IMR-90 (cell line): ENCODE results near the gene PNPLA5. TPM values are rescaled to one million over a fixed set of nuclear protein-coding genes. Genes with fewer than 3 reads are reported as not detected.

Experiments
- ATAC-seq: fragments of 200-7000 bp; cut with Tn5 transposase; 2 replicates; pipeline ENCODE4 v1.9.1; 2020; ENCODE audit warnings: low read depth, mild to moderate bottlenecking, moderate library complexity
- BruUV-seq: library from RNA; stranded (reverse); fragments of 400-500 nt; replicated peaks from 2 replicates; lab custom pipeline; 2021; lab: Mats Ljungman, UMichigan
- CTCF ChIA-PET: fragments of 300-600 bp; formaldehyde crosslinking; extraction: SDS; loops from one replicate; lab custom pipeline; 2021; ENCODE audit warnings: antibody characterized with exemption; lab: Yijun Ruan, JAX
- POLR2A ChIA-PET: fragments of 300-600 bp; sonication (Branson Sonifier 250); formaldehyde crosslinking; loops from one replicate; lab custom pipeline; 2022; ENCODE audit warnings: antibody characterized with exemption; ENCODE audit not compliant: unreplicated experiment; lab: Charles Lee
- DNase-seq: peaks from one replicate; pipeline ENCODE4 v3.0.0; 2013
- H2AFZ ChIP-seq: replicated peaks from 2 replicates; pipeline ENCODE3; 2013; ENCODE audit warnings: low read length, mild to moderate bottlenecking; ENCODE audit not compliant: poor library complexity
- H2AK5ac ChIP-seq: 2 replicates; pipeline ENCODE4 v1.6.1; 2013; ENCODE audit warnings: low read depth, low read length, inconsistent platforms
- H2AK9ac ChIP-seq: replicated peaks from 2 replicates; pipeline ENCODE3; 2013; ENCODE audit warnings: mild to moderate bottlenecking, low read depth, low read length, moderate library complexity; ENCODE audit not compliant: poor library complexity
- H2BK120ac ChIP-seq: 2 replicates; pipeline ENCODE4 v1.6.1; 2013; ENCODE audit warnings: low read depth, low read length, inconsistent platforms
- H2BK15ac ChIP-seq: 3 replicates; pipeline ENCODE4 v1.6.1; 2013; ENCODE audit warnings: low read depth, low read length, inconsistent platforms
- H2BK20ac ChIP-seq: 2 replicates; pipeline ENCODE4 v1.6.1; 2013; ENCODE audit warnings: low read depth, mild to moderate bottlenecking, inconsistent platforms, low read length, moderate library complexity
- H2BK5ac ChIP-seq: 2 replicates; pipeline ENCODE4 v1.6.1; 2013; ENCODE audit warnings: mild to moderate bottlenecking, low read depth, low read length, inconsistent platforms; ENCODE audit not compliant: poor library complexity, severe bottlenecking
- H3K14ac ChIP-seq: replicated peaks from 2 replicates; pipeline ENCODE4 v1.6.1; 2013; ENCODE audit warnings: low read depth, low read length, inconsistent platforms
- H3K18ac ChIP-seq: 2 replicates; pipeline ENCODE4 v1.6.1; 2013; ENCODE audit warnings: low read depth, low read length, control low read depth
- H3K23ac ChIP-seq: 2 replicates; pipeline ENCODE4 v1.6.1; 2013; ENCODE audit warnings: low read depth, low read length, inconsistent platforms
- H3K27ac ChIP-seq: 2 replicates; pipeline ENCODE4 v1.5.1; 2013; ENCODE audit warnings: mild to moderate bottlenecking, control low read depth, low read length; ENCODE audit not compliant: insufficient read depth
- H3K27me3 ChIP-seq: 2 replicates; pipeline ENCODE4 v1.6.1; 2013; ENCODE audit warnings: low read length; ENCODE audit not compliant: control insufficient read depth, insufficient read depth
- H3K36me3 ChIP-seq: 2 replicates; pipeline ENCODE4 v1.6.1; 2013; ENCODE audit warnings: low read length, mixed read lengths; ENCODE audit not compliant: control insufficient read depth, insufficient read depth
- H3K4ac ChIP-seq: 2 replicates; pipeline ENCODE4 v1.6.1; 2013; ENCODE audit warnings: low read depth, low read length, inconsistent platforms
- H3K4me1 ChIP-seq: 2 replicates; pipeline ENCODE4 v1.6.1; 2013; ENCODE audit warnings: low read length, mixed read lengths; ENCODE audit not compliant: control insufficient read depth, insufficient read depth
- H3K4me2 ChIP-seq: 2 replicates; pipeline ENCODE4 v1.6.1; 2013; ENCODE audit warnings: low read depth, mild to moderate bottlenecking, control low read depth, low read length, moderate library complexity
- H3K4me3 ChIP-seq: 2 replicates; pipeline ENCODE4 v1.5.1; 2013; ENCODE audit warnings: low read depth, mild to moderate bottlenecking, control low read depth, low read length, moderate library complexity; ENCODE audit not compliant: insufficient read depth
- H3K56ac ChIP-seq: 2 replicates; pipeline ENCODE4 v1.6.1; 2013; ENCODE audit warnings: low read length, inconsistent platforms; ENCODE audit not compliant: insufficient read depth; ENCODE audit errors: extremely low read depth
- H3K79me1 ChIP-seq, 2 experiments: 2 replicates each; pipeline ENCODE4 v1.6.1; 2013; ENCODE audit warnings: low read length in 2 of 2, inconsistent platforms in 1 of 2, low read depth in 1 of 2
- H3K9ac ChIP-seq: 2 replicates; pipeline ENCODE4 v1.6.1; 2013; ENCODE audit warnings: low read depth, low read length, control low read depth
- H3K9me1 ChIP-seq: 2 replicates; pipeline ENCODE4 v1.6.1; 2013; ENCODE audit warnings: low read length, inconsistent platforms; ENCODE audit not compliant: insufficient read depth
- H3K9me3 ChIP-seq: 2 replicates; pipeline ENCODE4 v1.6.1; 2013; ENCODE audit warnings: low read length; ENCODE audit not compliant: control insufficient read depth, insufficient read depth
- H4K20me1 ChIP-seq: 2 replicates; pipeline ENCODE4 v1.6.1; 2013; ENCODE audit warnings: low read length, inconsistent platforms; ENCODE audit not compliant: insufficient read depth
- H4K5ac ChIP-seq: 2 replicates; pipeline ENCODE4 v1.6.1; 2013; ENCODE audit warnings: mild to moderate bottlenecking, low read depth, low read length, control low read depth
- H4K8ac ChIP-seq, 2 experiments: 2 replicates each; pipeline ENCODE4 v1.6.1; 2013; ENCODE audit warnings: low read depth in 2 of 2, low read length in 2 of 2, control low read depth in 1 of 2, inconsistent platforms in 1 of 2
- H4K91ac ChIP-seq: 2 replicates; pipeline ENCODE4 v1.6.1; 2013; ENCODE audit warnings: low read depth, low read length, inconsistent platforms; ENCODE audit not compliant: insufficient read depth
- BHLHE40 ChIP-seq: fragments of 150-350 bp; IDR thresholded peaks from 2 replicates; pipeline ENCODE4 v1.6.1; 2016; ENCODE audit warnings: mild to moderate bottlenecking, low read depth, low read length
- CEBPB ChIP-seq: IDR thresholded peaks from 2 replicates; pipeline ENCODE4 v1.6.1; 2012; ENCODE audit warnings: low read depth, low read length, improper control_type of control experiment
- CHD1 ChIP-seq: IDR thresholded peaks from 2 replicates; pipeline ENCODE4 v1.6.1; 2012; ENCODE audit warnings: low read depth, low read length, improper control_type of control experiment
- CTCF ChIP-seq: conservative IDR thresholded peaks from 2 replicates; pipeline ENCODE4 v1.5.1; 2012; ENCODE audit warnings: mild to moderate bottlenecking, low read depth, low read length, improper control_type of control experiment
- ELK1 ChIP-seq: fragments of 150-350 bp; IDR thresholded peaks from 2 replicates; pipeline ENCODE4 v1.6.1; 2016; ENCODE audit warnings: low read depth, mild to moderate bottlenecking, low read length, moderate library complexity, borderline replicate concordance
- FOS ChIP-seq: fragments of 150-350 bp; IDR thresholded peaks from 2 replicates; pipeline ENCODE4 v1.6.1; 2016; ENCODE audit warnings: low read depth, low read length
- MAZ ChIP-seq: IDR thresholded peaks from 2 replicates; pipeline ENCODE4 v1.6.1; 2012; ENCODE audit warnings: low read depth, mild to moderate bottlenecking, low read length, improper control_type of control experiment, moderate library complexity, borderline replicate concordance
- MXI1 ChIP-seq: IDR thresholded peaks from 2 replicates; pipeline ENCODE4 v1.6.1; 2012; ENCODE audit warnings: low read depth, mild to moderate bottlenecking, low read length, moderate library complexity, borderline replicate concordance
- POLR2A ChIP-seq: IDR thresholded peaks from 2 replicates; pipeline ENCODE4 v1.6.1; 2012; ENCODE audit warnings: mild to moderate bottlenecking, low read depth, low read length
- RCOR1 ChIP-seq: IDR thresholded peaks from 2 replicates; pipeline ENCODE4 v1.6.1; 2012; ENCODE audit warnings: mild to moderate bottlenecking, low read length, improper control_type of control experiment; ENCODE audit not compliant: insufficient replicate concordance
- RFX5 ChIP-seq: IDR thresholded peaks from 2 replicates; pipeline ENCODE4 v1.8.0; 2012; ENCODE audit warnings: low read depth, mild to moderate bottlenecking, low read length, moderate library complexity
- SMC3 ChIP-seq: fragments of 150-350 bp; IDR thresholded peaks from 2 replicates; pipeline ENCODE4 v1.6.1; 2016; ENCODE audit warnings: low read depth, mild to moderate bottlenecking, antibody characterized with exemption, low read length, moderate library complexity
- USF2 ChIP-seq: fragments of 150-350 bp; IDR thresholded peaks from 2 replicates; pipeline ENCODE4 v1.6.1; 2017; ENCODE audit warnings: mild to moderate bottlenecking, antibody characterized with exemption, low read length, low read depth
- dilution Hi-C: fragments of 300-500 bp; cut with HindIII; formaldehyde crosslinking; loops from one replicate; pipeline ENCODE4 v1.14.3; 2018; ENCODE audit warnings: low sequenced_read_pairs; ENCODE audit not compliant: unreplicated experiment
- in situ Hi-C: fragments of 300-500 bp; cut with MboI; formaldehyde crosslinking; loops from 3 replicates; pipeline ENCODE4 v1.14.3; 2019; ENCODE audit warnings: low sequenced_read_pairs, inconsistent platforms, mixed read lengths
- intact Hi-C: fragments of 100-400 bp; cut with micrococcal nuclease; formaldehyde crosslinking; loops from 2 replicates; pipeline ENCODE4 v1.10.0; 2022
- polyA plus RNA-seq, 3 experiments: library from polyadenylated mRNA; depleted of rRNA; stranded (reverse); fragments of >200 nt; gene quantifications; 2 replicates each; pipeline ENCODE4 v1.2.3, GENCODE V29; 2012; ENCODE audit warnings: low replicate concordance in 1 of 3
- total RNA-seq: library from RNA; depleted of rRNA; stranded (reverse); fragments of >200 nt; gene quantifications from 2 replicates; pipeline ENCODE4 v1.2.3, GENCODE V29; 2012

The PNPLA5 gene
- total and polyA plus RNA-seq, 2 of the 4 experiments (the other 2 are of a cell fraction) = 0.18 to 0.44 TPM

GRCh38 chr22:43857367-43857766, 34.4 kb downstream of the PNPLA5 start:
- intact Hi-C loops = no loop called here
- dilution Hi-C loops = no loop called here
- H4K5ac ChIP-seq = no peak overlapping the region
- H3K9me1 ChIP-seq = no peaks in the 10 kb centered on the region
- peaks cover 9% of the 10 kb centered on the region for H4K20me1 ChIP-seq
- no peak overlapping the region for H3K23ac ChIP-seq
- no peak overlapping the region for H2AK9ac ChIP-seq
- ATAC-seq (no peak), DNase-seq (no peak)
- H3K4me1 ChIP-seq = no peaks in the 10 kb centered on the region; the same call in 1 of the 2 replicates
- no peak overlapping the region for H3K4me3 ChIP-seq
- no TSS peak for BruUV-seq
- H4K8ac ChIP-seq = no peak overlapping the region
- H3K56ac ChIP-seq = no peak overlapping the region
- TF ChIP-seq CTCF = no peak
- no peak for TF ChIP-seq MAZ
- no peak for TF ChIP-seq MXI1
- TF ChIP-seq FOS = no peak
- no peak for TF ChIP-seq SMC3
- TF ChIP-seq CEBPB = no peak
- TF ChIP-seq CHD1 = no peak
- TF ChIP-seq RFX5 = no peak
- no peak for TF ChIP-seq BHLHE40
- TF ChIP-seq USF2 = no peak
- no peak for TF ChIP-seq POLR2A
- TF ChIP-seq ELK1 = no peak
- no peak for TF ChIP-seq RCOR1
- no peak overlapping the region for H3K27ac ChIP-seq
- H2BK15ac ChIP-seq = no peak overlapping the region
- ChIA-PET CTCF (no interaction called here), POLR2A (no interaction called here)
- no peaks in the 10 kb centered on the region for H3K36me3 ChIP-seq
- no peak overlapping the region for H3K4me2 ChIP-seq
- no peak overlapping the region for H3K14ac ChIP-seq
- no peak overlapping the region for H2BK20ac ChIP-seq
- H3K4ac ChIP-seq = no peak overlapping the region
- H3K9ac ChIP-seq = no peak overlapping the region
- peaks cover 0 to 7% of the 10 kb centered on the region in 2 experiments; a peak in 2 of 4 replicates for H3K79me1 ChIP-seq
- H2BK120ac ChIP-seq = no peak overlapping the region
- no peak overlapping the region for H3K18ac ChIP-seq
- no peaks in the 10 kb centered on the region for H3K9me3 ChIP-seq
- H3K27me3 ChIP-seq = no peaks in the 10 kb centered on the region
- in situ Hi-C loops = no loop called here
- H2BK5ac ChIP-seq = no peak overlapping the region
- no peak overlapping the region for H2AK5ac ChIP-seq
- no peak overlapping the region for H2AFZ ChIP-seq
- H4K91ac ChIP-seq = no peak overlapping the region
